Uterus (tissue), 4 donors: ENCODE measurements around the gene EIF3L. TPM values are rescaled to one million over a fixed set of nuclear protein-coding genes. Genes with fewer than 3 reads are reported as not detected.

Experiments used
- DNase-seq, 2 donors: peaks; one replicate each; pipeline ENCODE4 v3.0.0-alpha.2; 2019 to 2020
- H3K27ac ChIP-seq, 2 donors: fragments of 200-600 bp; sonication (generic); 1 replicate in 1 of 2; 2 replicates in 1 of 2; pipeline ENCODE4 v1.5.1; 2016 to 2018
- H3K27me3 ChIP-seq, 2 donors: fragments of 200-600 bp; sonication (generic); one replicate each; pipeline ENCODE4 v1.5.1; 2018 to 2019; ENCODE audit warnings: control low read depth in 1 of 2
- H3K36me3 ChIP-seq, 2 donors: fragments of 200-600 bp; sonication (generic); one replicate each; pipeline ENCODE4 v1.5.1; 2019; ENCODE audit warnings: control low read depth in 1 of 2
- H3K4me1 ChIP-seq, 2 donors: fragments of 200-600 bp; sonication (generic); one replicate each; pipeline ENCODE4 v1.5.1; 2018 to 2019; ENCODE audit warnings: control low read depth in 1 of 2
- H3K4me3 ChIP-seq, 2 donors: fragments of 200-600 bp; sonication (generic); 1 replicate in 1 of 2; 2 replicates in 1 of 2; pipeline ENCODE4 v1.5.1; 2018 to 2019; ENCODE audit warnings: mild to moderate bottlenecking in 1 of 2
- H3K9me3 ChIP-seq, 2 donors: fragments of 200-600 bp; sonication (generic); one replicate each; pipeline ENCODE4 v1.5.1; 2019; ENCODE audit warnings: control low read depth in 1 of 2
- CTCF ChIP-seq, 4 experiments: fragments of 200-600 bp in 2 of 4; fragments of 450-650 bp in 2 of 4; sonication (generic) in 2 of 4; IDR thresholded peaks; one replicate each; pipeline ENCODE4 v1.5.1; 2016 to 2019; ENCODE audit warnings: antibody characterized with exemption in 4 of 4, mild to moderate bottlenecking in 2 of 4, moderate library complexity in 1 of 4
- POLR2A ChIP-seq, 2 donors: fragments of 450-650 bp; IDR thresholded peaks; one replicate each; pipeline ENCODE4 v1.6.1; 2016; ENCODE audit warnings: antibody characterized with exemption in 2 of 2, mild to moderate bottlenecking in 1 of 2, moderate library complexity in 1 of 2
- intact Hi-C: fragments of 100-400 bp; cut with DNase I; formaldehyde crosslinking; loops from one replicate; pipeline ENCODE4 v1.15.1; 2023; ENCODE audit warnings: low total_unique reads
- total RNA-seq, 4 donors: library from RNA; depleted of rRNA in 3 of 4; stranded (reverse); fragments of >200 nt in 3 of 4; gene quantifications; one replicate each; pipeline versions ENCODE4 v1.1.0 to v1.2.4, GENCODE V29; 2014 to 2023
- donor health status: DM: yes; HTN: yes; CAD: no.

The EIF3L gene
- total RNA-seq, 4 donors from 2014 or later, result 290 to 559 (median 413) TPM

- Histone ChIP-seq H3K36me3 (no peaks in the 10 kb centered on the region), H3K27ac (peak overlapping the region in 1 of 2 donors; percentile 37), H3K4me3 (no peak overlapping the region), H3K4me1 (no peaks in the 10 kb centered on the region), H3K9me3 (no peaks in the 10 kb centered on the region), H3K27me3 (no peaks in the 10 kb centered on the region)
- TF ChIP-seq POLR2A (IDR thresholded peaks at IDR 0.05) (no peak), CTCF (IDR thresholded peaks at IDR 0.05) (no peak)
- intact Hi-C loops, result no loop called here
- no peak for DNase-seq
These were observed 68.8 kb downstream of the EIF3L start for GRCh38 chr22:37917874-37918548.

GRCh38 chr22:37918580-37919270, 69.5 kb downstream of the EIF3L start:
- Histone ChIP-seq H3K36me3 (no peaks in the 10 kb centered on the region), H3K4me1 (no peaks in the 10 kb centered on the region), H3K27me3 (no peaks in the 10 kb centered on the region), H3K9me3 (no peaks in the 10 kb centered on the region), H3K4me3 (no peak overlapping the region), H3K27ac (no peak overlapping the region)
- DNase-seq, result no peak
- TF ChIP-seq CTCF (IDR thresholded peaks at IDR 0.05) (no peak), POLR2A (IDR thresholded peaks at IDR 0.05) (no peak)
- intact Hi-C loops, result no loop called here

GRCh38 chr22:37920126-37920525, 70.9 kb downstream of the EIF3L start:
- no peaks in the 10 kb centered on the region for H3K27me3 ChIP-seq
- no peak overlapping the region for H3K27ac ChIP-seq
- no peak for DNase-seq
- intact Hi-C loops, result no loop called here
- no peak for TF ChIP-seq POLR2A (IDR thresholded peaks at IDR 0.05)
- TF ChIP-seq CTCF (IDR thresholded peaks at IDR 0.05), result no peak
- no peaks in the 10 kb centered on the region for H3K4me1 ChIP-seq
- no peaks in the 10 kb centered on the region for H3K36me3 ChIP-seq
- H3K4me3 ChIP-seq, result no peak overlapping the region
- H3K9me3 ChIP-seq, result no peaks in the 10 kb centered on the region

GRCh38 chr22:37922191-37922590, 73.0 kb downstream of the EIF3L start:
- H3K27me3 ChIP-seq, result no peaks in the 10 kb centered on the region
- no peak for DNase-seq
- H3K4me3 ChIP-seq, result no peak overlapping the region
- no peak overlapping the region for H3K27ac ChIP-seq
- H3K4me1 ChIP-seq, result no peaks in the 10 kb centered on the region
- intact Hi-C loops, result no loop called here
- no peak for TF ChIP-seq CTCF (IDR thresholded peaks at IDR 0.05)
- no peak for TF ChIP-seq POLR2A (IDR thresholded peaks at IDR 0.05)
- H3K36me3 ChIP-seq, result no peaks in the 10 kb centered on the region
- no peaks in the 10 kb centered on the region for H3K9me3 ChIP-seq

- H3K27ac ChIP-seq, result no peak overlapping the region
- TF ChIP-seq POLR2A (IDR thresholded peaks at IDR 0.05), result no peak
- no peak for TF ChIP-seq CTCF (IDR thresholded peaks at IDR 0.05)
- no peak overlapping the region for H3K4me3 ChIP-seq
- intact Hi-C loops, result no loop called here
- DNase-seq, result no peak
- no peaks in the 10 kb centered on the region for H3K36me3 ChIP-seq
- no peaks in the 10 kb centered on the region for H3K4me1 ChIP-seq
- no peaks in the 10 kb centered on the region for H3K9me3 ChIP-seq
- no peaks in the 10 kb centered on the region for H3K27me3 ChIP-seq
These were observed 74.7 kb downstream of the EIF3L start for GRCh38 chr22:37923927-37924326.
